Glutamatergic neuron (in vitro differentiated cells): ENCODE results near the gene SDHB. TPM values are rescaled to one million over a fixed set of nuclear protein-coding genes. Genes with fewer than 3 reads are reported as not detected.
A peak's percentile ranks its signal among the peaks of the same experiment; 100 is the strongest.

Experiments used
- DNase-seq: peaks from one replicate; pipeline ENCODE4 v3.0.0; 2022
- H3K27ac Mint-ChIP-seq: one replicate; pipeline ENCODE4 v1.8.0; 2020; ENCODE audit warnings: mild to moderate bottlenecking, mixed read lengths, inconsistent platforms; ENCODE audit not compliant: unreplicated experiment
- H3K27me3 Mint-ChIP-seq: one replicate; pipeline ENCODE4 v1.8.0; 2020; ENCODE audit warnings: mild to moderate bottlenecking, moderate library complexity, mixed read lengths, inconsistent platforms; ENCODE audit not compliant: unreplicated experiment
- H3K36me3 Mint-ChIP-seq: one replicate; pipeline ENCODE4 v1.8.0; 2020; ENCODE audit warnings: mild to moderate bottlenecking, mixed read lengths, inconsistent platforms; ENCODE audit not compliant: unreplicated experiment
- H3K4me1 Mint-ChIP-seq: one replicate; pipeline ENCODE4 v1.8.0; 2020; ENCODE audit warnings: mild to moderate bottlenecking, low read depth, mixed read lengths, inconsistent platforms; ENCODE audit not compliant: unreplicated experiment
- H3K4me3 Mint-ChIP-seq: one replicate; pipeline ENCODE4 v1.8.0; 2020; ENCODE audit warnings: mild to moderate bottlenecking, mixed read lengths, inconsistent platforms; ENCODE audit not compliant: unreplicated experiment
- H3K9me3 Mint-ChIP-seq: one replicate; pipeline ENCODE4 v1.8.0; 2020; ENCODE audit warnings: mild to moderate bottlenecking, moderate library complexity, mixed read lengths, inconsistent platforms; ENCODE audit not compliant: unreplicated experiment
- total RNA-seq: library from RNA; stranded (reverse); fragmentation: NEBNext Ultra II Directional; extraction: Animal tissue kit (Norgen Biotek cat#: 25700); gene quantifications from one replicate; pipeline ENCODE4 v1.2.1, GENCODE V29; 2021; ENCODE audit not compliant: unreplicated experiment
- TF ChIP-seq, protein P1 (sequence below): fragments of 200-600 bp; sonication (generic); IDR thresholded peaks from one replicate; pipeline ENCODE4 v1.5.0; 2021; ENCODE audit not compliant: partially characterized antibody, unreplicated experiment

SDHB gene
- total RNA-seq, 1 donor from 2014 or later, result 58.9 TPM

DNA sequence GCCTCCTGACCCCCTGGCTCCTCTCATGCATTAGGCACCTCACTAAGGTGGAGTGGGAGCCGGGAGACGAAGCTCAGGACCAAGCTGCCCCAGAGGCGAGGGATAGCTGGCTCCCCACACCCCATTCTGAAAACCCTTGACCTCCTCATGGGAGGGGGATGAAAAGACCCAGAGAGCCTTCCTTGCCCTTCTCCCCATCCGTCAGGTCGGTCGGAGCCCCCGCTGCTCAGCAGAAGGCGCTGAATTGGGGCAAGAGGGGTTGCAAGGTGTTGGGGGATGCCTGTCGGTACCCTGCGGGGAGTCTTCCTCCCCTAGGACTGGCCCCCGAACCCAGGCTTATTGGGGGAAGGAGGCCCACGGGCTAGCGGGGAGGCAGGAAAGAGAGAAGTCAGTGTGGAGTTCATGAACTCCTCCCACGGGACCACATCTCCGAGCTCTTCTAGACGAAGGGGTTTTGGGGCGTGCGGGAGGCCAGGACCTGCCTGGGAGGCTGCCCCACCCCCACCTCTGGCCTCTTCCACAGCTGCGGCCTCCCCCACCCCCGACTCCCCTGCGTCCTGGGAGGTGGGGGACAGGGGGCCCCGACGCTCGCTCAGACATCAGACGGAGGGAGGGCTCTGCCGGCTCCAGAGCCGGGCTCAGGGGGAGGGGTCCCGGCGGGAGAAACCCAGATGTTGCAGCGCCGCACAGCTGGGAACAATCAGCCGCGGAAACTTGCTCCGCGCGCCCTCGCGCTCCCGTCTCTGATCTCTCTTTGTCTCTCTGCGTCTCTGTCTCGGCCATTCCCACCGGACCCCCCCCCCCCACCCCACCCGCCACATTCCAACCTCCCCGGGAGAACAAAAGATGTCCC lies 74.1 kb downstream of the SDHB start:
- H3K27ac Mint-ChIP-seq, result no peak overlapping the region
- H3K4me1 Mint-ChIP-seq, result peaks cover 2% of the 10 kb centered on the region
- H3K36me3 Mint-ChIP-seq, result no peaks in the 10 kb centered on the region
- peak overlapping the region; percentile 38 for H3K4me3 Mint-ChIP-seq
- DNase-seq, result no peak
- H3K9me3 Mint-ChIP-seq, result no peaks in the 10 kb centered on the region
- peaks cover 20% of the 10 kb centered on the region for H3K27me3 Mint-ChIP-seq
- TF ChIP-seq, protein P1, sequence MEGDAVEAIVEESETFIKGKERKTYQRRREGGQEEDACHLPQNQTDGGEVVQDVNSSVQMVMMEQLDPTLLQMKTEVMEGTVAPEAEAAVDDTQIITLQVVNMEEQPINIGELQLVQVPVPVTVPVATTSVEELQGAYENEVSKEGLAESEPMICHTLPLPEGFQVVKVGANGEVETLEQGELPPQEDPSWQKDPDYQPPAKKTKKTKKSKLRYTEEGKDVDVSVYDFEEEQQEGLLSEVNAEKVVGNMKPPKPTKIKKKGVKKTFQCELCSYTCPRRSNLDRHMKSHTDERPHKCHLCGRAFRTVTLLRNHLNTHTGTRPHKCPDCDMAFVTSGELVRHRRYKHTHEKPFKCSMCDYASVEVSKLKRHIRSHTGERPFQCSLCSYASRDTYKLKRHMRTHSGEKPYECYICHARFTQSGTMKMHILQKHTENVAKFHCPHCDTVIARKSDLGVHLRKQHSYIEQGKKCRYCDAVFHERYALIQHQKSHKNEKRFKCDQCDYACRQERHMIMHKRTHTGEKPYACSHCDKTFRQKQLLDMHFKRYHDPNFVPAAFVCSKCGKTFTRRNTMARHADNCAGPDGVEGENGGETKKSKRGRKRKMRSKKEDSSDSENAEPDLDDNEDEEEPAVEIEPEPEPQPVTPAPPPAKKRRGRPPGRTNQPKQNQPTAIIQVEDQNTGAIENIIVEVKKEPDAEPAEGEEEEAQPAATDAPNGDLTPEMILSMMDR, result no peak

DNA sequence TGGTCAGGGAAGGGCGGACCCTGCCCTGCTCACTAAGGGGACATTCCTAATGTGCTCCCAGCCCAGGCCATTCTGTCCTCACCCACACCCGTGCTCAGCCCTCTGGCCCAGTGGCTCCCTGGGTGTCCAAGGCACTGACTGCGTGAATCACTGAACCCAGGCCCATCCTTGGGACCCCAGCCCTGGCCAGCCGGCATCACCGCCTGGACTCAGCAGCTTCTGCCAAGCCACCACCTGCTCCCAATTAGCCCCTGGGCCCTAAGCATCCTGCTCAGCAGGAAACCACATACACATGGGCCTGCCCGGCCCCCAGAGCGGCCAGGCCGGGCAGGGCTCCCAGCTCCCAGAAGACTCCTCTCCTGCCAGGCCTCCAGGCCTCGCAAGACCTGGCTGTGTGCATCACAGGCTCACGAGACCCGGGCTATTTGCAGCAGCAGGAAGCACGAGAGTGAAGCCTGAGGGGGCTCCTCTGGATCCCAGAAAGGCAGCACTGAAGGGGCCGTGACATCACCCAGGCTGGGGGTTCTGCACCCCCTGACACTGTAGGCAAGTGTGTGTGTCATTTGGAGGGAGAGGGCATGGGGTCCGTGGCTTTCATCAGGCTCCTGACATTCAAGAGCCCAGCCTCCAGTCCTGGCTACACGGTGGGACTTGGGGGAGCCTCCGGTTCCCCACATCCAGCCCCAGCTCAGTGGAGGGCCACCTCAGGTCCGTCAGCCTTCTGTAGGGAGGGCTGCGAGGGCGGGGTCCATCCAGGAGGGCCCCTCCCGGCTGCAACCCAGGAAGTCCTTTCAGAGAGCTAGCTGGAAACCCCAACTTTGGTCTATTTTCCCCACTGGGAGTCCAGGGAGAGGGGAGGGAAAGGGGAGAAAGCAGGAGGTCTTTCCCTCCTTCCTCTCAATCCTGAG lies 75.0 kb downstream of the SDHB start:
- Mint-ChIP-seq H3K36me3 (no peaks in the 10 kb centered on the region), H3K27ac (no peak overlapping the region), H3K27me3 (peaks cover 20% of the 10 kb centered on the region), H3K4me3 (no peak overlapping the region), H3K9me3 (no peaks in the 10 kb centered on the region), H3K4me1 (peaks cover 2% of the 10 kb centered on the region)
- DNase-seq, result no peak
- TF ChIP-seq, protein P1, result no peak

DNA sequence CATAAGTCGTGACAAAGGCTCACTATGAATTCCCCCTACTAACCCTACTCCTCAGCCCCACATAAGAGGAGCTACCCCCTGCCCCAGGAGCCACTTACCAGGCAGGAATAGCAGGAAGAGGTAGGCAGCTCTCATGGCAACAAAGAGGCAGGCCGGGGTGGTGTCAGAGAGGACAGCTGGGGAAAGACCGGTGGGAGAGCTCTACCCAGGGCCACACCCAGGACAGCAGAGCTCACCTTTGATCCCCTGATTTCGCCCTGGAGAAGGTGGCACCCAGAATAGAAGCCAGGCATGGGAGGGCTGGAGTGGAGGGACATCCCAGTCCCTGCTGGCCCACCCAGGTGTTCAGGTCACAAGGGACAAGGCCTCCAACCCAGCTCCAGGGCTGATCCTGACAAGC lies 75.7 kb downstream of the SDHB start:
- Mint-ChIP-seq H3K4me3 (no peak overlapping the region), H3K27ac (no peak overlapping the region), H3K9me3 (no peaks in the 10 kb centered on the region), H3K36me3 (no peaks in the 10 kb centered on the region), H3K4me1 (peaks cover 2% of the 10 kb centered on the region), H3K27me3 (peaks cover 22% of the 10 kb centered on the region)
- DNase-seq, result no peak
- TF ChIP-seq, protein P1, result no peak

DNA sequence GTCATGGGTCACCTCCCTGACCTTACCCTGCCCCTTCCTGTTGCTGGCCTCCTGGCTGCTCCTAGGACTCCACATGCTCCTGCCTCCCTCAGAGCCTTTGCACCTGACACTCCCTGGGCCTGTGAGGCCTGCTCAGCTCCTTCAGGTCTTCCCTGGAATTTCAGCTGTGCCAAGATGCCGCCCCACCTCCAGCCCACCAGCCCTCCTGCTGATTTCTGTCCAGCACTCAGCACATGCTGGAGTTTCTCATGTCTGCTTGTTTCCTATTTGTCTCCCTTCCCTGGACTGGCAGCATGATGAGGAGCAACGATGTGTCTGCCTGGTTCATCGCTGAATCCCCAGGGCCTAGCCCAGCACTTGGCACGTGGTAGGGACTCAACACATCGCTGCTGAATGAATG lies 76.5 kb downstream of the SDHB start:
- peaks cover 2% of the 10 kb centered on the region for H3K4me1 Mint-ChIP-seq
- H3K9me3 Mint-ChIP-seq, result no peaks in the 10 kb centered on the region
- no peak for DNase-seq
- no peaks in the 10 kb centered on the region for H3K36me3 Mint-ChIP-seq
- H3K27me3 Mint-ChIP-seq, result peaks cover 22% of the 10 kb centered on the region
- no peak overlapping the region for H3K4me3 Mint-ChIP-seq
- no peak overlapping the region for H3K27ac Mint-ChIP-seq
- TF ChIP-seq, protein P1, result no peak
